H1 (cell line): Measurements from ENCODE around the gene FAAH. TPM values are rescaled to one million over a fixed set of nuclear protein-coding genes. Genes with fewer than 3 reads are reported as not detected.

Experiments
- RAD21 ChIP-seq, 2 experiments: IDR thresholded peaks in 1 of 2; conservative IDR thresholded peaks in 1 of 2; 2 replicates each; pipeline ENCODE4 v1.6.1; 2011; ENCODE audit warnings: low read depth in 2 of 2, low read length in 2 of 2, improper control_type of control experiment in 1 of 2, inconsistent platforms in 1 of 2, mild to moderate bottlenecking in 1 of 2, moderate library complexity in 1 of 2
- SP2 ChIP-seq: IDR thresholded peaks from 2 replicates; pipeline ENCODE4 v1.6.1; 2012; ENCODE audit warnings: mild to moderate bottlenecking, low read length, inconsistent platforms
- TAF1 ChIP-seq: IDR thresholded peaks from 2 replicates; pipeline ENCODE4 v1.6.1; 2011; ENCODE audit warnings: mild to moderate bottlenecking, low read depth, low read length
- polyA plus RNA-seq, 7 experiments: library from polyadenylated mRNA; depleted of rRNA in 3 of 7; stranded (reverse) in 5 of 7; unstranded in 2 of 7; fragments of >200 nt in 5 of 7; fragments of 200-250 nt in 2 of 7; gene quantifications; 1 replicate in 5 of 7; 2 replicates in 1 of 7; 4 replicates in 1 of 7; pipeline versions ENCODE4 v1.2.1 to v1.2.3, GENCODE V29; 2011 to 2013; ENCODE audit warnings: missing spikeins in 2 of 7, mixed read lengths in 2 of 7
- total RNA-seq: library from RNA; stranded (reverse); fragmentation: NEBNext Ultra II Directional; extraction: Animal tissue kit (Norgen Biotek cat#: 25700); gene quantifications from 2 replicates; pipeline ENCODE4 v1.2.1, GENCODE V29; 2021

The FAAH gene
- total and polyA plus RNA-seq, 2 of the 8 experiments (the other 6 are each of a cell fraction or from before 2014, with no cell fraction given): 41.2 to 47.3 TPM

- TF ChIP-seq RAD21 (IDR thresholded peaks at IDR 0.05 in 1 of 2, conservative IDR thresholded peaks at IDR 0.05 in 1 of 2; ENCODE audit: low read depth in 2 of 2, low read length in 2 of 2) (no peak), TAF1 (no peak), SP2 (no peak)
Observed at GRCh38 chr1:46451948-46452930, 58.1 kb downstream of the FAAH start (continued).
